ENCODE results near the gene NOS3. TPM values are rescaled to one million over a fixed set of nuclear protein-coding genes. Genes with fewer than 3 reads are reported as not detected.

Gene NOS3
- total RNA-seq, 1 experiment from 2014 or later = 16.5 TPM

DNA sequence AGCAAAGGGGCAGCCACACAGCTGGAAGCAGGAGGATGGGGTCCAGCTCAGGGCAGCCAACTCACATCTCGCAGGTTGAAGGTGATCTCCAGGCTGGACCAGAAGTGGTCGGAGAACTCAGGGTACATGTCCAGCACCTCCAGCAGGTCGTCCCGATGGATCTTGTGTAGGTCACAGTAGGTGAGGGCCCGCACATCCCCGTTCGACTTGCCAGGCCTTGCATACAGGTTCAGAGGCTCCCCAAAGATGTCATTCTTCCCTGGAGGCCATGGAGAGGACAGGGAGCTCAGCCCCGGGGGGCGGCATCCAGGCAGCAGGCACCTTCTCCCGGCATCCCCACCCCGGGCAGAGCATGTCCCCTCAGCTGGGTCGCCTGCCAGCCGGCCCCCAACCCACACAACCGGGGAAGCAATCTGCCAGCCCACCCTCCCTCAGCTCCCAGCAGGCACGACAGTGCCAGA lies 42.0 kb upstream of the NOS3 start:
- Histone ChIP-seq H3K36me3 (replicated peaks; ENCODE audit: control insufficient read depth, insufficient read depth, low read length) (no peaks in the 10 kb centered on the region), H3K4me3 (ENCODE audit: insufficient read depth, low read depth, low read length) (no peak overlapping the region), H3K27me3 (ENCODE audit: control insufficient read depth, insufficient read depth, low read length) (peaks cover 16% of the 10 kb centered on the region)
- DNase-seq = peak; percentile 65

DNA sequence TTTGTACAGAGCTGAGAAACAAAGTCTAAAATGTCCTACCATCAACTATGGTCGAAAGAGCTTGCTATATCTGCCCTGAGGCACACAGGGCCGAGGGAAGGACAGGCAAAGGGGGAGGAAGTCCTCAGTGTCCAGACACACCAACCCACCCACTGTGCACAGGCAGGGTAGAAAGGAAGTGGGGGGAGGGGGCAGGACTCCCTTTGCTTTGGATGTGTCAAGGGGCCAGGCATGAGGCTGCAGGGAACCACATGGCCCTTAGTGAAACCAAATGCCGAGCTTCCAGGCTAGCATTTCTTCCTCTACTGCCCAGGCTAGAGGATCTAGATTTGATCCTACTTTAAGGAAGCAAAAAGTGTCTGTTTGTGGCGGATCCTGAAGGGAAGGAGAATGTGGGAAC lies 41.3 kb upstream of the NOS3 start:
- Histone ChIP-seq H3K27me3 (ENCODE audit: control insufficient read depth, insufficient read depth, low read length) (peaks cover 16% of the 10 kb centered on the region), H3K4me3 (ENCODE audit: insufficient read depth, low read depth, low read length) (no peak overlapping the region), H3K36me3 (replicated peaks; ENCODE audit: control insufficient read depth, insufficient read depth, low read length) (no peaks in the 10 kb centered on the region)
- peak; percentile 76 for DNase-seq

DNA sequence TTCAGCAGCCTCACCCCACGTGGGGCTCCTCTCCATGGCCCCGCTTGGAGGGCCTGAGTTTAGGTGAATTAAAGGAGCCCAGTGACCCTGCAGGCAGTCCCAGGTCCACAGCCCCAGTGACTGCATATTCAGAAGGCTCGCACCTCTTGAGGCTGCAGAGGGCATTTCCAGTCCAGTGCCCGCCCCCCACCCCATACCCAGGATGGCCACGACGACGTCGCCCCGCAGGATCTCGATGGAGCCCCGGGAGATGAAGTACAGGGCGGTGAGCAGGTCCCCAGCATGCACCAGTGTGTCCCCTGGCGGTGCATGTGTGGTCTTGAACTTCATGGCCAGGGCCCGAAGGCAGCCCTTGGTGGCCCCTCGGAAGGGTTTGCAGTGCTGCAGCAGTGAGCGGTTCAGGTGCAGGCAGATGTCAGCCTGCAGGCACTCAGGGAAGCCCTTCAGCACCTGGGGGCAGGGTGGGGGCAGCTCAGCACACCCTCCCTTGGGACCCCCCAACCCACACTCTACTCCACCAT lies 40.8 kb upstream of the NOS3 start:
- H3K36me3 ChIP-seq (replicated peaks; ENCODE audit: control insufficient read depth, insufficient read depth, low read length) = no peaks in the 10 kb centered on the region
- peaks cover 16% of the 10 kb centered on the region for H3K27me3 ChIP-seq (ENCODE audit: control insufficient read depth, insufficient read depth, low read length)
- DNase-seq = peak; percentile 70
- no peak overlapping the region for H3K4me3 ChIP-seq (ENCODE audit: insufficient read depth, low read depth, low read length)

DNA sequence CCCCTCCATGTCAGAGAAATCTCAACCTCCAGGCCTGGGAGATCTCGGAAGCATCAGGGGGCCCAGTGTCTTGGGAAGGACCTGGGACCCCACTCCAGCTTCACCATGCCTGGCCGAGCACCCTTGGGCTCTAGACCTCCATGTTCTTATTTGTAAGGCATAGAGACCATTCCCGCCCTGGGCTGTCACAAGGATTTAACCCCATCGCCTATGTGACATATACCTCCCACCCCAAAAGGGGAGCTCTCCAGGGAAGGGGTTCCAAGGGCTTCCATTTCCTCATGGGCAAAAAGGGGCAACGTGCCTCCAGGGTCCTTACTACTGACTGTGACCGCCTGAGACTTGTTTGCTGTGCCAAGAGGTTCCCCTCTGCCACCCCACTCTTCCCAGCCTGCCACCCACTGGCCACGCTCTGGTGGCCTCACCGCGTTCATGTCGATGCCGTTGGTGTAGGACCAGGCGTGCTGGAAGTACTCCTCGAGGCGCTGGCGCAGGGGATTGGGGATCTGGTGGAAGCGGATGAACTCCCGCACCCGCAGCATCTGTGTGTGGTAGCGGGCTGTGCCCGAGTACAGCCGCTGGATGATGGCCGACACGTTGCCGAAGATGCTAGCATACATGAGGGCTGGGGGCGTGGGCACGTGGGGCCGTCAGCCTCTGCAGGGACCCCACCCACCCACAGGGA lies 40.2 kb upstream of the NOS3 start:
- peak; percentile 56 for DNase-seq
- Histone ChIP-seq H3K4me3 (ENCODE audit: insufficient read depth, low read depth, low read length) (no peak overlapping the region), H3K27me3 (ENCODE audit: control insufficient read depth, insufficient read depth, low read length) (peaks cover 16% of the 10 kb centered on the region), H3K36me3 (replicated peaks; ENCODE audit: control insufficient read depth, insufficient read depth, low read length) (no peaks in the 10 kb centered on the region)

DNA sequence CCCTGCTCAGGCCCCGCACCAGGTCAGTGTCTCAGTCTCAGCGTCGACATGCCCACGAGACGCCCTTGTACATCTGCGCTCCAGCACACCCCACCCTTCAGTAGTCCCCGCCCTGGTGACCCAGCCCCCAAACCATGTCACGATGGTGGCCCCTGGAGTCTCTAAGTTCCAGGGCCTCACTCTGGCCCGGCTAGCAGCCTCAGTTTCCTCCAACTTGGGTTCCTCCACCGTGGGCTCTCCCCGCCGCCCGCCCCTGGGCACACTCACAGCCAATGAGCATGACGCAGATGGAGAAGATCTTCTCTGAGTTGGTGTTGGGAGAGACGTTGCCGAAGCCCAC lies 39.7 kb upstream of the NOS3 start:
- Histone ChIP-seq H3K27me3 (ENCODE audit: control insufficient read depth, insufficient read depth, low read length) (peaks cover 16% of the 10 kb centered on the region), H3K36me3 (replicated peaks; ENCODE audit: control insufficient read depth, insufficient read depth, low read length) (no peaks in the 10 kb centered on the region), H3K4me3 (ENCODE audit: insufficient read depth, low read depth, low read length) (no peak overlapping the region)
- no peak for DNase-seq

DNA sequence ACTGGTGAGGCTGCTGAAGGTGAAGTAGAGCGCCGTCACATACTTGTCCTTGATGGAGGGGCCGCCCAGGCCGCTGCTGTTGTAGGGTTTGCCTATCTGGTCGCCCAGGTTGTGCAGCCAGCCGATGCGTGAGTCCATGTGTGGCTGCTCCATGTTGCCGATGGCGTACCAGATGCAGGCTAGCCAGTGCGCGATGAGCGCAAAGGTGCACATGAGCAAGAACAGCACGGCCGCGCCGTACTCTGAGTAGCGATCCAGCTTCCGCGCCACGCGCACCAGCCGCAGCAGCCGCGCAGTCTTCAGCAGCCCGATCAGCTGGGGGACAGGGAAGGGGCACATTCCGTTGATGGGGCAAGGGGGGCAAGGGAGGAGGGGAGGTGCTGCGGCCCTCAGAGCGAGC lies 39.3 kb upstream of the NOS3 start:
- H3K36me3 ChIP-seq (replicated peaks; ENCODE audit: control insufficient read depth, insufficient read depth, low read length) = no peaks in the 10 kb centered on the region
- peaks cover 14% of the 10 kb centered on the region for H3K27me3 ChIP-seq (ENCODE audit: control insufficient read depth, insufficient read depth, low read length)
- H3K4me3 ChIP-seq (ENCODE audit: insufficient read depth, low read depth, low read length) = no peak overlapping the region
- DNase-seq = peak; percentile 36

DNA sequence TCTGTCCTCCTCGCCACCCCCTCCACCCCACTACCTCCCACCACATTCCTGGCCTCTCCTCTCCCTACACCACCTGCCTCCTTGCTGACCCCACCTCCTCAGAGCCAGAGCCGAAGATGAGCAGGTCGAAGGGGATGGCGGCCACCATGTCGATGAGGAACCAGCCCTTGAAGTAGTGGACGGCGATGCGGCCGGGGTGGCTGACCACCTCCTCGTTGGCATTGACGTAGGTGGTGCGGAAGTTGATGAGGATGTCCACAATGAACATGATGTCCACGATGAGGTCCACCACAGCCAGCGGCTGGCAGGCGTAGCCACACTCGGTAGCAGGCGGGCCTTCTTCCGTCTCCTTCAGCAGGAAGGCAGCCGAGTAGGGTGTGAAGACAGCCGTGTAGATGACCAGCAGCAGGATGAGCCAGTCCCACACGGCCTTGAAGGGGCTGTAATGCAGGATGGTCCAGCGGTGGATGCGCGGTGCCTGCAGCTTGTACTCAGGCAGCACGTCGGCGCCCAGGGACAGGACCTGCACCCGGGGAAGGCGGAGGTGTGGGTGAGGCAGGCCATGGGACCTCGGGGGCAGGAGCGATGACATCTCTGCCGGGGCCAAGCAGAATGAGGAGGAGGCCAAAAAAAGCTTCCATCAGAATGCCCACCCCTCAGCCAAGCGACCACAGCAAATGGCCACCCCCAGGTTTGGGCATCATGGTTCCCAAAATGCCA lies 38.3 kb upstream of the NOS3 start:
- Histone ChIP-seq H3K27me3 (ENCODE audit: control insufficient read depth, insufficient read depth, low read length) (peaks cover 10% of the 10 kb centered on the region), H3K36me3 (replicated peaks; ENCODE audit: control insufficient read depth, insufficient read depth, low read length) (no peaks in the 10 kb centered on the region), H3K4me3 (ENCODE audit: insufficient read depth, low read depth, low read length) (no peak overlapping the region)
- DNase-seq = peak; percentile 36

DNA sequence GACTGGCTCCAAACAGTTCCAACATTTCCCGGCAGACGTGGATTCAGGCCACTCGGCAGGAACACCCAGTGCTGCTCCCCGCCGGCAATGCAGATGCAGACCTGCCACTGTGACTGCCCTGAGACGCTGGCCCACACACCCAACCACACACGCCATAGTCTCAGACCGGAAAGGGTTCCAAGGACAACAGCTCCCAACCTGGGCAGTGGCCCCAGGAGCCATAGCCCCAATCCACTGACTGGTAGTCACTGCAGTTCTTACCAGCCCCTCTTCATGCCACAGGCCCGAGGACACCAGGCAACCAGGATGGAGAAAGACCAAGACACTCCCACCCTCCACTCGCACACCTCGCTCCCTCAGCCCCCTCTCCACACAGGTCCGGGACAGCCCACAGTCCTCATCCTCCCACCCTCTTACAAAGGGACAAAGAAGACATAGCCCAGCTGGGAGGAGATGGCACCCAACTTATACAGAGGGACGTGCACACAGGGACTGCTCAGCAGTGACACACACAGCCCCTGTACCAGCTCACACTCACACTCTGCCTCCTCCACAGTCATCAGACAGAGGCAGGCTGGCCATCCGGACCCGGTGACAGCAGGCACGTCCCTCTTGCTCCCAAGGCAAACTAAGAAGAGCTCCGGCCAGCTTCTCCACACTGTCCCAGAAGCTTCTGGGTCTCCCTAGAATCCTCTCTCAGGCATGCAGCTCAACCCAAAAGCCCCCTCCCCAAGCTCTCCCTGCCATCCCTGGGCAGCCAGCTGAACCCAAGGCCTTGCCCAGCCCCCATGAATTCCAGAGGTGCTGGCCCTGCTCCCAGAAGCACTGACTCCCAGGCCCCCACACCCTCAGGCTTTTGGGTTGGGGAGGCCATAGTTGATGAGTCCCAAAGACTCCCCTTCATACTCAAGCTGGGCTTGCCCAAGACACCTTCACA lies 37.5 kb upstream of the NOS3 start:
- peak; percentile 41 for DNase-seq
- Histone ChIP-seq H3K4me3 (ENCODE audit: insufficient read depth, low read depth, low read length) (no peak overlapping the region), H3K27me3 (ENCODE audit: control insufficient read depth, insufficient read depth, low read length) (peaks cover 4% of the 10 kb centered on the region; the same call in 1 of the 2 replicates), H3K36me3 (replicated peaks; ENCODE audit: control insufficient read depth, insufficient read depth, low read length) (no peaks in the 10 kb centered on the region)

DNA sequence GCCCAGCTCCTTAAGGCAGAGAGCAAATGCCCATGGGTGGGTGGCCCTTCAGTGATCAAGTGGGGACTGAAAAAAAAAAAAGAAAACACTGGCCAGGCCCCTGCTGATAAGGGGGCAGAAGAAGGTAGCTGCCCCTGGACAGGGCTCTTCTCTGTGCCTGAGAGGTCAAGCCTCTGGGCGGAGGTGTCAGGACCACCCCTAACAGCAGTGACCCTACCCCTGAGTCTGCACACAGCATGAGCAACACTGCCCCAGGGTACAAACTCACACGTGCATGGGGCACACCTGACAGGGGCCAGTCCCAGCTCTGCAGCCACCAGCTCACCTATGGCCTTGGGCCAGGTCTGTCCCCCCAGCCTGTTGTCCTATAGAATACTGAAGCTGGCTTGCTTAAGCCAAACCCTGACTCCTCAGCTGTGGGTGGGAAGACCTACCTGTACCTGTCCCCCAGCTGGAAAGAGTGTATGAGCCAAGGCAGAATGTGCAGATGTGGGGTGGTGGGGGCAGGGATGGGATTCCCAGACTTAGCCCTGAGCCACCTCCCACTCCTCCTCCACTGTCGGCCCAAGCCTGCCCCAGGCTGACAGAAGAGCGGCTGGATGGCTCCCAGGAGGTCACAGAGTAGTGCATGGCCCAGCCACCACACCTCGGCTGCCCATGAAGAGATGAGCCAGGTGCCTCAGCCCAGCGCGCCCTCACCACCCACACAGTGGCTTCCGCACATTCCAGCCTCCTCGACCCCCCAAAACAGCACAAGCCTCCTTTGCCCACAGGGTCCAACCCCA lies 36.4 kb upstream of the NOS3 start:
- Histone ChIP-seq H3K36me3 (replicated peaks; ENCODE audit: control insufficient read depth, insufficient read depth, low read length) (no peaks in the 10 kb centered on the region), H3K4me3 (ENCODE audit: insufficient read depth, low read depth, low read length) (no peak overlapping the region), H3K27me3 (ENCODE audit: control insufficient read depth, insufficient read depth, low read length) (no peaks in the 10 kb centered on the region)
- DNase-seq = peak; percentile 57

DNA sequence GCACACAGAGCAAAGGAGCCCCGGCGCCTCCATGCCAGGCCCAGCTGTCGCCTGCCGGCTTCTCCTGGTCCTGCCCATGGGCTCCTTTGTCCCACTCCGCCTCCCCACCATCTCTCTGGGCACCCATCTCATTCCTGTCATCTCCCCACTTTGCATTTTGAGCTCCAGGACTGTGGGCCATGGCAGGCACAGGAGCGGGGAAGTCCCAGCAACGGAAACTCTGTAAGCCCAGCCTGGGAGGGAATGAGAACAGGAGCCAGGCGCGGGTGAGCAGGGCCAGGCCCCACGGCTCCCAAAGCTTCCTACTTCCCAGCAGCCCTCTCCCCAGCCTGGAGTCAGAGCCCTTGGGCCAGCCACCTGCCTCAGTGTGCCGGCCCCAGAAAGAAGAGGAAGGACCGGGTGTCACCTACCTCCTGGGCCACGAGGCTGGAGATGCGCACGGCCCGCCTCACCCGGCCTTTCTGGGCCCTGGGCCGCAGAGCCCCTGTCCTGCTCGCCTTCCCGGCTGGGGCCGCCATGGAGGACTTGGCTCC lies 35.8 kb upstream of the NOS3 start:
- Histone ChIP-seq H3K36me3 (replicated peaks; ENCODE audit: control insufficient read depth, insufficient read depth, low read length) (no peaks in the 10 kb centered on the region), H3K4me3 (ENCODE audit: insufficient read depth, low read depth, low read length) (no peak overlapping the region), H3K27me3 (ENCODE audit: control insufficient read depth, insufficient read depth, low read length) (no peaks in the 10 kb centered on the region)
- DNase-seq = peak; percentile 76

DNA sequence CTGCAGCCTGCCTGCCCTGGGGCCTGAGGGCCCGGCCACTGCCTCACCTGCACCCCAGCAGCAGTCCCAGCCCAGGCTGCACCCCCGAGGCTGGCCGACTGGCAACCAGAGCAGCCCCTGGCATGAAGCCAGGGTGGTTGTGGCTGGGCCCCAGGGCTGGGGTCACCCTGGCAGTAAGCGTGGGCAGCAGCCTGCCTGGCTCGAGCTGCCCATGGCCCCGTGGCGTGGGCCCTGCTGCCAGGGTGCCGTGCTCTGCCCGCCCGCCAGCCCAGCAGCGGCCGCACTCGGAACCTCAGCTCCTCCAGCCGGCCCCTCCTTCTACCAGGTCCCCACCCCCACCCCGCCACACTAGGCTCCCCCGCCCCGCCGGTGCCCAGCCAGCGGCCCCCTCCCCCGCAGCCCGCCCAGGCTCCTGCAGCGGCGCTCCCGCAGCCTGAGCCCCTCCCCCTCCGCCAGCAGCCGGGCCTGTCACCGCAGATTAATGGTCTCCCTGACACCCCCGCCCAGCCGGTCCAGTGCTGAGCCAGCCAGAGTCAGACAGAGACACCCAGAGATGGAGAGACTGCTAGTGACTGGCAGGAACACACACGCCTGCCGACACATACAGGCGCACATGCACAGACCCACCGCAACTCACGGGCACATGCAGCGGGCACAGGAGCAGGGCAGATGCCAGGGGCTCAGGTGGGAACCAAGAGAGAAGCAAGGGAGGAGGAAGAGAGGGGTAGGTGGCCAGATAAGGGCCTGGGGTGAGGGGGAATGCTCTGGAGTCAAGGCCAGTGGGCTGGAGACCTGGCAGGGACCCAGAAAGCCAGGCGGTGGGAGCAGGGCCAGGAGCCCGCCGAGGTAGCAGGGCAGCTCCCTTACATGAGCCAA lies 35.1 kb upstream of the NOS3 start:
- DNase-seq = peak; percentile 95

DNA sequence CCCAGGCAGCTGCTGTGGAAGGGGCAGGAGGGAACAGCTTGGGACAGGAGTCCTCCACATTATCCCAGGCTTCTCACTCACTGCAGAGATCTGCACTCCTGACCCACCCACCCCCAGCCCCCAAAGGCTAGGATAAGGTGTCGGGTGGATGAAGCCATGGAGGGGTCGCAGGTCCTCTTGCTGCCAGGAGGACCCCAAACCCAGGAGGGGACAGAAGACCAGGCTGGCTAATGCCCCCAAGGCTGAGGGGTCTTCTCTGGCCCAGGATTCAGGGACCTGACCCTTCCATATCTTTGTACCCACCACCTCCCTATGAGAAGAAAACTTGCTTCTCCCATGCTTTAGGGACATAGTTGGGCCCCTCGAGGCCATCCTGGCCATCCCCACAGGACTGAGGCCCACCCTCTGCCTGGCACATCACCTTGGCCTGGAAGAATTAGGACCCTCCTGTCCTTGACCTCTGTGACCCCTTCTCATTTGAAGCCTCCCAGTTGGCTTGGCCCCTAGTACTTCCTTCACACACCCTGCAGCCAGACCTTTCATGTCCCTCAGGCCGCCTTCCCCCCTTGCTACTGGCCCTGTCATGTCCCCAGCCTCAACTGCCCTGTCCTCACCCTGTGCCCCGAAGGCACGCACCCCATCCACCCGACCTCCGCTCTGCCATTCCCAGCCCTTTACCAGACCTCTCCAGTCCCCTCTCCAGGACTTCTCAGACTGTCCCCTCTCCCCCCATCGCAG lies 34.3 kb upstream of the NOS3 start:
- no peaks in the 10 kb centered on the region for H3K27me3 ChIP-seq (ENCODE audit: control insufficient read depth, insufficient read depth, low read length)
- H3K36me3 ChIP-seq (replicated peaks; ENCODE audit: control insufficient read depth, insufficient read depth, low read length) = no peaks in the 10 kb centered on the region
- DNase-seq = no peak
- H3K4me3 ChIP-seq (ENCODE audit: insufficient read depth, low read depth, low read length) = no peak overlapping the region

More for the DNA sequence above, 35.1 kb upstream of the NOS3 start:
- H3K27me3 ChIP-seq (ENCODE audit: control insufficient read depth, insufficient read depth, low read length) = no peaks in the 10 kb centered on the region
- no peaks in the 10 kb centered on the region for H3K36me3 ChIP-seq (replicated peaks; ENCODE audit: control insufficient read depth, insufficient read depth, low read length)
- H3K4me3 ChIP-seq (ENCODE audit: insufficient read depth, low read depth, low read length) = no peak overlapping the region
